RWPE1 (cell line): ENCODE data around the gene SOX5.

Experiments
- CTCF ChIA-PET: fragments of 350-600 bp; sonication (Branson Sonifier 250); formaldehyde crosslinking; extraction: SDS; loops from one replicate; lab custom pipeline; 2021; lab: Yijun Ruan, JAX
- POLR2A ChIA-PET: fragments of 400-600 bp; formaldehyde crosslinking; extraction: SDS; loops from one replicate; lab custom pipeline; 2020; ENCODE audit warnings: antibody characterized with exemption; ENCODE audit not compliant: low non-redundant PET; lab: Yijun Ruan, JAX
- DNase-seq: peaks from one replicate; pipeline ENCODE4 v3.0.0; 2012; ENCODE audit warnings: low spot score
- H3K27ac ChIP-seq: fragments of 450-650 bp; 2 replicates; pipeline ENCODE4 v1.5.1; 2017
- CTCF ChIP-seq: fragments of 450-650 bp; conservative IDR thresholded peaks from 2 replicates; pipeline ENCODE4 v1.5.1; 2017; ENCODE audit warnings: low read depth, mild to moderate bottlenecking

Gene SOX5

GRCh38 chr12:23581913-23582312, 367.6 kb downstream of the SOX5 start:
- TF ChIP-seq CTCF, result no peak
- POLR2A ChIA-PET, result no interaction called here
- no peak for DNase-seq
- no peak overlapping the region for H3K27ac ChIP-seq
- CTCF ChIA-PET, result interaction anchor here (0.5 kb wide), 1 partner anchor 112 kb away, joined by 3 read pairs; no protein-coding TSS in a partner anchor

GRCh38 chr12:23579257-23579656, 370.2 kb downstream of the SOX5 start:
- ChIA-PET CTCF (no interaction called here), POLR2A (no interaction called here)
- no peak for TF ChIP-seq CTCF
- DNase-seq, result no peak
- no peak overlapping the region for H3K27ac ChIP-seq

- POLR2A ChIA-PET, result no interaction called here
Observed at GRCh38 chr12:23576372-23576771, 373.1 kb downstream of the SOX5 start.

GRCh38 chr12:23569356-23569755, 380.1 kb downstream of the SOX5 start:
- no peak overlapping the region for H3K27ac ChIP-seq
- TF ChIP-seq CTCF, result no peak
- no peak for DNase-seq
- CTCF ChIA-PET, result interaction anchor here (0.7 kb wide), 1 partner anchor 961 kb away, joined by 3 read pairs; no protein-coding TSS in a partner anchor
- POLR2A ChIA-PET, result no interaction called here

More at GRCh38 chr12:23576372-23576771, 373.1 kb downstream of the SOX5 start:
- no peak for TF ChIP-seq CTCF
- CTCF ChIA-PET, result interaction anchor here (0.6 kb wide), 1 partner anchor 993 kb away, joined by 3 read pairs; no protein-coding TSS in a partner anchor
- no peak for DNase-seq
- no peak overlapping the region for H3K27ac ChIP-seq

GRCh38 chr12:23566133-23566532, 383.3 kb downstream of the SOX5 start:
- no peak for DNase-seq
- POLR2A ChIA-PET, result no interaction called here
- H3K27ac ChIP-seq, result no peak overlapping the region
- CTCF ChIA-PET, result no interaction called here
- TF ChIP-seq CTCF, result no peak

- TF ChIP-seq CTCF, result no peak
Observed at GRCh38 chr12:23564451-23565152, 384.9 kb downstream of the SOX5 start.

More at GRCh38 chr12:23564451-23565152, 384.9 kb downstream of the SOX5 start:
- no peak overlapping the region for H3K27ac ChIP-seq
- DNase-seq, result no peak
- ChIA-PET CTCF (no interaction called here), POLR2A (no interaction called here)
